ENCODE data around the gene CTRB1. TPM values are rescaled to one million over a fixed set of nuclear protein-coding genes. Genes with fewer than 3 reads are reported as not detected.
"Not testable (repeated sequence)": the region's sequence is repeated elsewhere in the genome, so short reads cannot be mapped to it uniquely, and the experiment has no call there.

CTRB1 gene
- total RNA-seq, 1 donor from 2014 or later = not detected

- H3K4me1 Mint-ChIP-seq = no peaks in the 10 kb centered on the region
These were observed 11.9 kb upstream of the CTRB1 start, which contains the start of gene CTRB2 for GRCh38 chr16:75206749-75207451. CTRB2 (minus strand) TSS chr16:75207161; CDS start chr16:75207141, 20 bp downstream.

GRCh38 chr16:75207831-75208230 lies 11.0 kb upstream of the CTRB1 start:
- no peak for TF ChIP-seq CTCF (IDR thresholded peaks at IDR 0.05; ENCODE audit: unreplicated experiment)
- Mint-ChIP-seq H3K27ac (no peak overlapping the region), H3K9me3 (no peaks in the 10 kb centered on the region), H3K36me3 (no peaks in the 10 kb centered on the region), H3K4me1 (no peaks in the 10 kb centered on the region), H3K4me3 (no peak overlapping the region), H3K27me3 (ENCODE audit: low read depth) (no peaks in the 10 kb centered on the region)
- no peak for DNase-seq (ENCODE audit: low spot score in 2 of 2, unreplicated experiment in 2 of 2)

More at GRCh38 chr16:75206749-75207451, 11.9 kb upstream of the CTRB1 start, which contains the start of gene CTRB2:
- DNase-seq (ENCODE audit: low spot score in 2 of 2, unreplicated experiment in 2 of 2) = no peak
- Mint-ChIP-seq H3K4me3 (no peak within 1 kb of the TSS), H3K27ac (no peak within 1 kb of the TSS), H3K27me3 (ENCODE audit: low read depth) (no peaks in the 10 kb centered on the region), H3K36me3 (no peaks in the 10 kb centered on the region), H3K9me3 (no peaks in the 10 kb centered on the region)
- TF ChIP-seq CTCF (IDR thresholded peaks at IDR 0.05; ENCODE audit: unreplicated experiment) = no peak

- Mint-ChIP-seq H3K36me3 (no peaks in the 10 kb centered on the region), H3K27ac (no peak overlapping the region), H3K4me3 (no peak overlapping the region), H3K27me3 (ENCODE audit: low read depth) (no peaks in the 10 kb centered on the region), H3K9me3 (no peaks in the 10 kb centered on the region), H3K4me1 (no peaks in the 10 kb centered on the region)
- TF ChIP-seq CTCF (IDR thresholded peaks at IDR 0.05; ENCODE audit: unreplicated experiment) = no peak
- DNase-seq (ENCODE audit: low spot score in 2 of 2, unreplicated experiment in 2 of 2) = no peak
These were observed 10.5 kb upstream of the CTRB1 start for GRCh38 chr16:75208242-75208825.

GRCh38 chr16:75208861-75209505 lies 9.8 kb upstream of the CTRB1 start:
- Mint-ChIP-seq H3K27me3 (ENCODE audit: low read depth) (no peaks in the 10 kb centered on the region), H3K4me3 (no peak overlapping the region), H3K9me3 (no peaks in the 10 kb centered on the region), H3K4me1 (no peaks in the 10 kb centered on the region), H3K27ac (no peak overlapping the region), H3K36me3 (no peaks in the 10 kb centered on the region)
- TF ChIP-seq CTCF (IDR thresholded peaks at IDR 0.05; ENCODE audit: unreplicated experiment) = no peak
- no peak for DNase-seq (ENCODE audit: low spot score in 2 of 2, unreplicated experiment in 2 of 2)

GRCh38 chr16:75209514-75209913 lies 9.3 kb upstream of the CTRB1 start:
- DNase-seq (ENCODE audit: low spot score in 2 of 2, unreplicated experiment in 2 of 2); H3K36me3 Mint-ChIP-seq; H3K4me3 Mint-ChIP-seq; H3K9me3 Mint-ChIP-seq; H3K27me3 Mint-ChIP-seq (ENCODE audit: low read depth); H3K4me1 Mint-ChIP-seq; H3K27ac Mint-ChIP-seq: not testable (repeated sequence)

- no peaks in the 10 kb centered on the region for H3K27me3 Mint-ChIP-seq (ENCODE audit: low read depth)
- no peaks in the 10 kb centered on the region for H3K4me1 Mint-ChIP-seq
- no peak overlapping the region for H3K27ac Mint-ChIP-seq
- H3K9me3 Mint-ChIP-seq = no peaks in the 10 kb centered on the region
- H3K4me3 Mint-ChIP-seq = no peak overlapping the region
- TF ChIP-seq CTCF (IDR thresholded peaks at IDR 0.05; ENCODE audit: unreplicated experiment) = no peak
- H3K36me3 Mint-ChIP-seq = no peaks in the 10 kb centered on the region
- DNase-seq (ENCODE audit: low spot score in 2 of 2, unreplicated experiment in 2 of 2) = no peak
These were observed 8.8 kb upstream of the CTRB1 start for GRCh38 chr16:75209944-75210343.

DNA sequence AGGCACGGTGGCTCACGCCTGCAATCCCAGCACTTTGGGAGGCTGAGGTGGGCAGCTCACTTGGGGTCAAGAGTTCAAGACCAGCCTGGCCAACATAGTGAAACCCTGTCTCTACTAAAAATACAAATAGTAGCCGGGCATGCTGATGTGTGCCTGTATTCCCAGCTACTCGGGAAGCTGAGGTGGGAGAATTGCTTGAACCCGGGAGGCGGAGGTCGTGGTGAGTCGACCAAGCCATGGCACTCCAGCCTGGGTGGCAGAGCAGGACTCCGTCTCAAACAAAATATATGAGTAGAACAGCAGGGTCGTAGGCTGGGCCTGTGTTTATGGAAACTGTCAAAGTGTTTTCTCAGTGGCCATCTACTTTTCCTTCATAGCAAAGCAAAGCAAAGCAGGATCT lies 7.5 kb upstream of the CTRB1 start:
- H3K9me3 Mint-ChIP-seq; H3K27me3 Mint-ChIP-seq (ENCODE audit: low read depth); H3K27ac Mint-ChIP-seq; H3K4me3 Mint-ChIP-seq; DNase-seq (ENCODE audit: low spot score in 2 of 2, unreplicated experiment in 2 of 2); H3K4me1 Mint-ChIP-seq; H3K36me3 Mint-ChIP-seq: not testable (repeated sequence)
